Hair follicle dermal papilla cell (primary cell): ENCODE data around the gene PRR20B. TPM values are rescaled to one million over a fixed set of nuclear protein-coding genes. Genes with fewer than 3 reads are reported as not detected.

Experiments used
- small RNA-seq: library from RNA; depleted of rRNA; stranded (forward); fragments of <200 nt; gene quantifications from one replicate; pipeline ENCODE3, GENCODE V24; 2012
- total RNA-seq: library from RNA; depleted of rRNA; stranded (reverse); fragments of >200 nt; gene quantifications from 2 replicates; pipeline ENCODE4 v1.2.3, GENCODE V29; 2012

Gene PRR20B
- not detected in 2 replicates for total RNA-seq

GRCh38 chr13:57147188-57147587, at the start of gene PRR20B:
PRR20B (plus strand) TSS chr13:57147488; CDS start chr13:57147875, 387 bp downstream.

DNA sequence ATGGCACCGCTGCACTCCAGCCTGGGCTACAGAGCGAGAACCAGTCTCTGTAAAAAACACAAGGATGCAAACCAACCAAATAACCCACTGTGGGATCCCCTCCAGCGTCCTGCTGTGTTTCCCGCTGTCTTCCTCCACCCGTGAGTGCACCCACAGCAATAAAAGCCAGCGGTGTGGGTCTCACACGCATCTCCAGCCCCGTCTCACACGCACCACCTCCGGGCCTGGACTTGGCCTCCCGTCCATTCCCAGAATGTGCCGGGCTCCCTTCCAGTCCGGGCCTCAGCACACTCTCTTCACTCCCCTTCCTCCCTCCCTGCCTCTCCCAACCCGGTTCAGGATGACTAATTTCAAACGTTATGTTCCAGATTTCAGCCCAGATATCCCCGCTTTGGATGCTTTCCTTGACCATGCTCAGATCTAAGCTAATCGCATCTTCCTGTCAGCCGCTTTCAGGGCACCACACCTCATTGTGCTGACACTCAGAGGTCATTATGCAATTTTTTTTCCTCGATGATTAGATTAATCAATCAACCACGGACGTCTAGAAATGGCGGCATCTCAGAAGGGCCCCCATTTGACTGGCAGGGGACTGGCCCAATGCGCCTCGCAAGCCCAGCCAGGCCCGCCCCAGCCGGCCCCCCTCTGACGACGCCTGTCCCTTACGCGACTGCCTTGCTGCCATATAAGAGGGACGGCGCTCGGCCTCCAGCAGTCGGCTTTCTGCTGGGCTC, 6.9 kb upstream of the PRR20B start, which contains the start of gene PRR20A:
Gene PRR20A (plus strand): TSS at position 684 of the 734 bp plus-strand sequence. CDS start 387 bp downstream, outside the sequence.

GRCh38 chr13:57153761-57154160, 6.5 kb downstream of the PRR20B start, which contains the start of gene PRR20C:
PRR20C (plus strand) TSS chr13:57154061; CDS start chr13:57154448, 387 bp downstream.

DNA sequence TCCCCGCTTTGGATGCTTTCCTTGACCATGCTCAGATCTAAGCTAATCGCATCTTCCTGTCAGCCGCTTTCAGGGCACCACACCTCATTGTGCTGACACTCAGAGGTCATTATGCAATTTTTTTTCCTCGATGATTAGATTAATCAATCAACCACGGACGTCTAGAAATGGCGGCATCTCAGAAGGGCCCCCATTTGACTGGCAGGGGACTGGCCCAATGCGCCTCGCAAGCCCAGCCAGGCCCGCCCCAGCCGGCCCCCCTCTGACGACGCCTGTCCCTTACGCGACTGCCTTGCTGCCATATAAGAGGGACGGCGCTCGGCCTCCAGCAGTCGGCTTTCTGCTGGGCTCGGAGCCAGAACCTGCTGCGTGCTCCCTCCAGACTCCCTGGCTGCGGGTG, 13.0 kb downstream of the PRR20B start, which contains the start of gene PRR20D:
Gene PRR20D (plus strand): TSS at position 301 of the 400 bp plus-strand sequence. CDS start 387 bp downstream, outside the sequence.

GRCh38 chr13:57166897-57167296, 19.6 kb downstream of the PRR20B start, which contains the start of gene PRR20E:
PRR20E (plus strand) TSS chr13:57167197; CDS start chr13:57167584, 387 bp downstream.

Small RNA genes lying within 50 kb of the gene (small RNA-seq; reads per million reads assigned to genes)
- gene PRR20FP, result not detected

Other genes with a start within 250 kb of the PRR20B start
- gene PRR20A, start 6.6 kb upstream of the PRR20B start, total RNA-seq, result not detected in 2 replicates
- gene PRR20C, start 6.6 kb downstream of the PRR20B start, total RNA-seq, result not detected in 2 replicates
- not detected in 2 replicates for gene PRR20D, start 13.1 kb downstream of the PRR20B start, total RNA-seq
- gene PRR20E, start 19.7 kb downstream of the PRR20B start, total RNA-seq, result not detected in 2 replicates